Measurements from ENCODE around the gene NELL1.

DNA sequence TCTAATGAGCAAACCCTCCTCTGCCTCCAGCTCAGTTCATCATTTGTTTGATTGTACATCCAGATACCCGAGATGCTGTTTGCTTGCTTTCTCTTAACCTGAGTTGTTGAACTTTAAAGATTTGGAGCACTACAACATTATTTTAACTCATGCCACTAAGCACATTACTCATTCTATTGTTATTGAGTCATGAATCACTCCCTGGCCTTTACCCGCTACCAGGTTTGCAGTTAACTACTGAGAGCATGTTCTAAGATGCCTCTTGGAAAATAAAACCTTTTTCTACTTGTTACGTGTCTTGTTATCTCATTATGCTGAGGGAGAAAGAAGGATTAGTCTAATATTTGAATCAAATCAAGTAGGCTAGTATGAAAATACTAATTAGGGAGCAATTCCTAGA lies 802.9 kb downstream of the NELL1 start:
- no peak for TF ChIP-seq POLR2A (IDR thresholded peaks at IDR 0.05)
- TF ChIP-seq, protein P1, sequence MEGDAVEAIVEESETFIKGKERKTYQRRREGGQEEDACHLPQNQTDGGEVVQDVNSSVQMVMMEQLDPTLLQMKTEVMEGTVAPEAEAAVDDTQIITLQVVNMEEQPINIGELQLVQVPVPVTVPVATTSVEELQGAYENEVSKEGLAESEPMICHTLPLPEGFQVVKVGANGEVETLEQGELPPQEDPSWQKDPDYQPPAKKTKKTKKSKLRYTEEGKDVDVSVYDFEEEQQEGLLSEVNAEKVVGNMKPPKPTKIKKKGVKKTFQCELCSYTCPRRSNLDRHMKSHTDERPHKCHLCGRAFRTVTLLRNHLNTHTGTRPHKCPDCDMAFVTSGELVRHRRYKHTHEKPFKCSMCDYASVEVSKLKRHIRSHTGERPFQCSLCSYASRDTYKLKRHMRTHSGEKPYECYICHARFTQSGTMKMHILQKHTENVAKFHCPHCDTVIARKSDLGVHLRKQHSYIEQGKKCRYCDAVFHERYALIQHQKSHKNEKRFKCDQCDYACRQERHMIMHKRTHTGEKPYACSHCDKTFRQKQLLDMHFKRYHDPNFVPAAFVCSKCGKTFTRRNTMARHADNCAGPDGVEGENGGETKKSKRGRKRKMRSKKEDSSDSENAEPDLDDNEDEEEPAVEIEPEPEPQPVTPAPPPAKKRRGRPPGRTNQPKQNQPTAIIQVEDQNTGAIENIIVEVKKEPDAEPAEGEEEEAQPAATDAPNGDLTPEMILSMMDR (IDR thresholded peaks at IDR 0.05 in 4 of 5, conservative IDR thresholded peaks at IDR 0.05 in 1 of 5): no peak
